ENCODE data around the gene SLC9C2.
"Not testable (repeated sequence)": the region's sequence is repeated elsewhere in the genome, so short reads cannot be mapped to it uniquely, and the experiment has no call there.

Gene SLC9C2, protein sequence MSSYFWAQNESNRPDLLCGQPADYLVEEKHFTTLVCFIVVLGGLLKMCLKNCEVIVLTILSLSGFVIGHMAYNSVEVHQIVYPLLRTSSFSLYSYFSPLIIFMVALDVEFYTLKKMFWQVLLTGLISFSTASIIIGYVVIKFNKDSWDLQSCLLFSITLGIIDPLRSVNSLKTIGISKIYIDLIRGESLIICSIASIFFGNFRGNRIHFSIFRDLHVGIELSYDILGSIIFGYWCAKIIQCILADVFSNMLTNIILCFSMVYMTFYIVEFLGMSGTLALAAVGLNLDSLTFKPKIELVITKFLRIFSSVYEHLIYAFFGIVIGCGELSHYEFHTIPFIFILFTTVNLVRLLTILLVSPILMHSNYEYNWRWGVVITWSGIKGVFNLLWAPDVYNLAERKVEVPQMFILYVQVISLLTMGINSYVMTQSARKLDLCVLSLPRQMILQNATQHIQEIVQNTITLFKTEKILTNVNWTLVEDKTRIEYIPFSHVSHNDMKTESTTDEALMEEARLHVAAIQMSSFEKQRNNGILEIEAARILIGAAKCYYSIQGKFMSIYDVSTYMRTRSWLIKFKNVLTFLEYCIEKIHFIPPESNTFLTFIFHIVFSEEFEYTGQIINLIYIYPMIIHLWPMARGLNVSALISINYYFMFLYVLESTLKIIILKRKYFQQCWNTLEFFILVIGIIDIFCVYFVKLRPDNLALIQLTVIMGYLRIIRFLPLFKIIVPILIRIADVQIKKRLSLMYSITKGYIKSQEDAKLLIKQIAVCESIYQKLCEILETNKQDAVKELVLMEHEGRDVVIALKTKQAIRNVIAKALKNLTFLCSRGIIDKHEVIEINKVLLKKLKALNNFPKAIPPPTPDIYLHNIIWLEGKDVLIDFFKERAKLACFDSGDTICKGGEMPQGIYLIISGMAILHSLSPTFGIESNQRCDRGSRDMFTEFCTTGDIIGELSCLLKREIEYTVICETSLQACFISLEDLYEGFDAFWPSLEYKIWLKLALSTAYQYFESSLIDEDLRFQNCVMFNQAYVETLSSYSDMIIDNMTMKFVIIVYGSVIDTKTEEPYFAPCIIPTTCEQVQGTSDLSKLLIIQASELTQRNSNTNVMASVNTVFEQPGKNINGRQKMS

GRCh38 chr1:173603056-173603591, at the start of gene SLC9C2:
Gene SLC9C2, minus strand, starts transcription at chr1:173603072. Its CDS starts 1,296 bp downstream, at chr1:173601776.
- DNase-seq (ENCODE audit: low read depth in 3 of 3) = no peak

GRCh38 chr1:173648880-173649605, 46.2 kb upstream of the SLC9C2 start:
- no peak for DNase-seq (ENCODE audit: low read depth in 3 of 3)

- DNase-seq (ENCODE audit: low read depth in 3 of 3) = no peak
These were observed 43.8 kb upstream of the SLC9C2 start for GRCh38 chr1:173646656-173647055.

DNA sequence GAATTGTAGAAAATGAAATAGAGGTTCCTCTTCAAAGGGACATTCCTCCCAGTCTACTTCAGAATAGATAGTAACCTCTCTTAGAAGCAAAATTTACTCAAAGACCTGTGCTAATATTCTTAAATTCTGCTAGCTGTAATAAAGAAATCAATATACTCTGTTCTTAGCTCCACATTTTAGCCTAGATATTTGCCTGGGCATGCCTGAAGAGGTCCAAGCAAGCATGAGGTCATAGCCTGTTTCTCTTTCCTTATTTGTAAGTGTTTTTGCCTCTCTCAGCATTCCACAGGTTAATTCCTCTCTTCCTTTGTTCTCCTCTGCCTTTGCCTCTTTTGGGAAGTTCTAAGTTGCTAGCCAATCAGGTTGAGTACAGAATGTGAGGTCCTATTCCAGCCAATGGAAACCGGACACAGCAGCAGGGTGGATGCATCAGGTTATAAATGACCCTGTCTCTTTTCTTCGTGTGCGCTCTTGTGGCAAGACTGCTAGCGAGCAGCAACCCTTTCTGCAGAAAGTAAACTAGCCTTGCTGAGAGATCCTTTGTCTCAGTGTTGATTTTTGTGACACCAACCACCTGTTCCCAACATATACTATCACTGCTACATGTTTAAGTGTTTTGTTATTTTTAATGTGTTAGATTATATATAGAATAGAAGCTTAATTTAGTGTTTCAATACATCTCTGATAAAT, 39.7 kb upstream of the SLC9C2 start:
- DNase-seq (ENCODE audit: low read depth in 3 of 3) = not testable (repeated sequence)

- no peak for DNase-seq (ENCODE audit: low read depth in 3 of 3)
These were observed 36.2 kb upstream of the SLC9C2 start for GRCh38 chr1:173639102-173639501.

GRCh38 chr1:173638043-173639021, 35.5 kb upstream of the SLC9C2 start:
- DNase-seq (ENCODE audit: low read depth in 3 of 3) = no peak

DNA sequence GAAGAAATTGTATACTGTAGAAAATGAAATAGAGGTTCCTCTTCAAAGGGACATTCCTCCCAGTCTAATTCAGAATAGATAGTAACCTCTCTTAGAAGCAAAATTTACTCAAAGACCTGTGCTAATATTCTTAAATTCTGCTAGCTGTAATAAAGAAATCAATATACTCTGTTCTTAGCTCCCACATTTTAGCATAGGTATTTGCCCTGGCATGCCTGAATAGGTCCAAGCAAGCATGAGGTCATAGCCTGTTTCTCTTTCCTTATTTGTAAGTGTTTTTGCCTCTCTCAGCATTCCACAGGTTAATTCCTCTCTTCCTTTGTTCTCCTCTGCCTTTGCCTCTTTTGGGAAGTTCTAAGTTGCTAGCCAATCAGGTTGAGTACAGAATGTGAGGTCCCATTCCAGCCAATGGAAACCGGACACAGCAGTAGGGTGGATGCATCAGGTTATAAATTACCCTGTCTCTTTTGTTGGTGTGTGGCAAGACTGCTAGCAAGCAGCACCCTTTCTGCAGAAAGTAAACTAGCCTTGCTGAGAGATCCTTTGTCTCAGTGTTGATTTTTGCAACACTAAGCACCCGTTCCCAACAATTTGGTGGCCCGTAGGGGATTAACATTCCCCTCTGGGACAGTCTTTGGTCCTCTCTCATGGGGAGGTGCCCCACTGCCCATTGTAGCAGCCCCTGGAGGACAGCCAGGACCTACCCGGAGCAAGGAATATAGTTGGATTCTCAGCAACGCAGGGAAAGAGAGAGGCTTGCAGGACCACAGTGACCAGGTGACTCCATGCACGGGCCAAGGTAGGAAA, 34.6 kb upstream of the SLC9C2 start:
- not testable (repeated sequence) for DNase-seq (ENCODE audit: low read depth in 3 of 3)

DNA sequence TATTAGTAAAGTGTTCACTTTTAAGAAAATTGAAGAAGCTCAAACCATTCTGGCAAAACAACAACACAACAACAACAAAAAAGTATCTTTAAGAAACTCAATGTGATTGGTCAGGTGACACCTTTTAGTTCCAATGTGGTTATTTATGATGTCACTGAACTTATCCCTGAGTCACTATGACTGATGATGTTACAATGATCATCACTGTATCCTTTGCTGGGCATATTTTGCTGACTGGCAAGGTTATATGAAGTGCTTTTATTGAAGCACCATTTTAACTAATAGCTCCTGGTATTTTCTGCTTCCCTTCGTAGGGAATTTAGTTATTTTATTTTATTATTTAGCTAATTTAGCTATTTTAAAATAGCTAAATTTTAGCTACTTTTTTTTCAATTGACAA, 32.2 kb upstream of the SLC9C2 start, which contains the start of gene TEX50:
Gene TEX50 (plus strand): TSS at position 223 of the 400 bp plus-strand sequence. CDS start 184 bp downstream, outside the sequence.
- DNase-seq (ENCODE audit: low read depth in 3 of 3) = no peak

DNA sequence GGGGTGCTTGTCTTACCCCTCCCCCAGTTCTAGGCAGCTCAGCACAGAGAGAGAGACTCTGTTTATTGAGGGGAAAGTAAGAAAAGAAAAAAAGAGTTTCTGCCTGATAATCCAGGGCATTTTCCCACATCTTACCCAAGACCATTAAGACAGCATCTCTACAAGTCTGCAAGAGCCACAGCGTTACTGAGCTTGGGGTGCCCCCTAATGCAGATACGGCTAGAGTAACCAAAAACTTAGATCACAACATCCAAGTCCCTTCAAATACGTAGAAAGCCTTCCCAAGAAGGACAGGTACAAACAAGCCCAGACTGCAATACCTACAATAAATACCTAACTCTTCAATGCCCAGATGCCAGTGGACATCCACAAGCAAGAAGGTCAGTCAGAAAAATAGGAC, 26.0 kb upstream of the SLC9C2 start:
- no peak for DNase-seq (ENCODE audit: low read depth in 3 of 3)

DNA sequence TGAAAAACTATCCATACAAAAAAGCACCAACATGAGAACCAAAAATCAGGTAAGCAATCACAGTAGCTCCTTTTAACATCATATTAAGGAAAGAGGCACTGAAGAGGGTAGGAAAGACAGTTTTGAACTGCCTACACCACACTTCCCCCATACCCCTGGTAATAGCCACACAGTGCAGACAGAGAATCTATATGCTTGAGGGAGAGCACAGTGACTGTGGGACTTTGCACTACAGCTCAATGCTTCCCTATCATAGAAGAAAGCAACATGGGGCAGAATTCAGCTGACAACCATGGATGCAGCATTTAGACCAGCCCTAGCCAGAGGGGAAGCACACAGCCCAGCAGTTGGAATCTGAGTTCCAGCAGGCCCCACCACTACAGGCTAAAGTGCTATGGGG, 24.4 kb upstream of the SLC9C2 start:
- DNase-seq (ENCODE audit: low read depth in 3 of 3) = no peak

- no peak for DNase-seq (ENCODE audit: low read depth in 3 of 3)
These were observed 14.0 kb upstream of the SLC9C2 start for GRCh38 chr1:173616859-173617258.

DNA sequence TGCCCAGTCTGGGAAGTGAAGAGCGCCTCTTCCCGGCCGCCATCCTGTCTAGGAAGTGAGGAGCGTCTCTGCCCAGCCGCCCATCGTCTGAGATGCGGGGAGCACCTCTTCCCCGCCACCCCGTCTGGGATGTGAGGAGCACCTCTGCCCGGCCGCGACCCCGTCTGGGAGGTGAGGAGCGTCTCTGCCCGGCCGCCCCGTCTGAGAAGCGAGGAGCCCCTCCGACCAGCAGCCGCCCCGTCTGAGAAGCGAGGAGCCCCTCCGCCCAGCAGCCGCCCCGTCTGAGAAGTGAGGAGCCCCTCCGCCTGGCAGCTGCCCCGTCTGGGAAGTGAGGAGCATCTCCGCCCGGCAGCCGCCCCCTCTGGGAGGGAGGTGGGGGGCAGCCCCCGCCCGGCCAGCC, 10.2 kb upstream of the SLC9C2 start:
- DNase-seq (ENCODE audit: low read depth in 3 of 3) = not testable (repeated sequence)

DNA sequence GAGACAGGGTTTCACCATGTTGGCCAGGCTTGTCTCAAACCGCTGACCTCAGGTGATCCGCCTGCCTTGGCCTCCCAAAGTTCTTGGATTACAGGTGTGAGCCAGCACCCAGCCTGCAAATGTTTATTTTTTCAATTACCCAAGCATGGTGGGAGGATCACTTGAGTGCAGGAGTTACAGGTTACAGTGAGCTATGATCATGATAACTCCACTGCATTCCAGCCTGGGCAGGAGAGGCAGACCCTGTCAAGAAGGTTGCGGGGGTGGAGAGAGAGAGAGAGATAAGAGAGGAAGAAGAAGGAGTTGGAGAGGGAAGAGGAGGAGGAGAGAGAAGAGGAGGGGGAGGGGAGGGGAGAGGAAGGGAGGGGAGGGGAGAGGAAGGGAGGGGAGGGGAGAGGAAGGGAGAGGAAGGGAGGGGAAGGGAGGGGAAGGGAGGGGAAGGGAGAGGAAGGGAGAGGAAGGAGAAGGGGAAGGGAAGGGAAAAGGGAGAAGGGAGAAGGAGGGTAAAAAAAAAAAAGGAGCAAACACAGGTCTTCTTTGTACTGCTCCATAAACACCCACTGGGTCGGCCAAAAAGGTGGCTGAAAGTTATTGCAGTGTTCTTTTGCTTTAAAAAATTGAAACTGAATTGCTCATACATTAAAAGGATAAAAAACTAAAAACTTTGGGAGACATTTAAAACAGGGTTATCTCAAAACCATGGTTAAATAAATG, 5.8 kb upstream of the SLC9C2 start:
- DNase-seq (ENCODE audit: low read depth in 3 of 3) = no peak

DNA sequence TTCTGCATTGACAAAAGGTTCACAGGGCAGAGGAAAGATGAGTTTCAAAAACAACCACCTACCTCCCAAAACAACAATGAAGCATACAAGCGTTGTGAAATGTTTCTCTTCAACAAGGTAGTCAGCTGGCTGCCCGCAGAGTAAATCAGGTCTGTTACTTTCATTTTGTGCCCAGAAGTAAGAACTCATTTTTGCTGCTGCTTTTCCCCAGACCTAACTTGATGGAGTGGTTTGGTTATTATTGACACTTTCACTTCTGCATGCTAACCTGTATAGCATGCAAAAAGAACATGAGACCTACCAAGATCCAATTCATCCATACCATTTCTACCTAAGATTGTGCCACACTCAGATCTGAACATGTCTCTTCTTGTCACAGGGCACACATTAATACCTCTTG, 1.3 kb downstream of the SLC9C2 start:
- DNase-seq (ENCODE audit: low read depth in 3 of 3) = no peak

DNA sequence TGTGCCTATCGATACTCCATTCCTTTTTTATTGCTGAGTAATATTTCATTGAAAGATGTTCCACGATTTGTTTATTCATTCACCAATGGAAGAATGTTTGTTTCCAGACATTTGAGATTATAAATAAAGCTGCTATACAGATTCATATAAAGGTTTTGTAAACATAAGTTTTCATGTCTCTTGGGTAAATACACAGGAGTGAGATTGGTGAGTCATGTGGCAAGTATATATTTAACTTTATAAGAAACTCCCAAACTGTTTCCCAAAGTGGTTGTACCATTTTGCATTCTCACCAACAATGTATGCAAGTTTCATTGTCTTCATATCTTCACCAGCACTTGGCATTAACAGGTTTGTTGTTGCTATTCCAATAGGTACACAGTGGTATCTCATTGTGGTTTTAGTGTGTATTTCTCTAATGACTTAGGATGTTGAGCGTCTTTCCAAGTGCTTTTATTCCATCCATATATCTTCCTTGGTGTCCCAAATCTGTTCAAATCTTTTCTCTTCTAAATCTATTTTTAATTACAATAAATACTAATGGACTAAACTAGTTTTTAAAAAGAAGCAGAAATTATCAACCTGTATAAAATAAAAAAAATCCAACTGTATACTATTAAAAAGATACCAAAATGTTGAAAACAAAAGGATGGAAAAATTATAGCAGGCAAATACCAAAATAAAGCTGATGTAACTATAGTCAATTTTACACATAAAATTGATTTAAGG, 6.6 kb downstream of the SLC9C2 start:
- DNase-seq (ENCODE audit: low read depth in 3 of 3) = no peak

DNA sequence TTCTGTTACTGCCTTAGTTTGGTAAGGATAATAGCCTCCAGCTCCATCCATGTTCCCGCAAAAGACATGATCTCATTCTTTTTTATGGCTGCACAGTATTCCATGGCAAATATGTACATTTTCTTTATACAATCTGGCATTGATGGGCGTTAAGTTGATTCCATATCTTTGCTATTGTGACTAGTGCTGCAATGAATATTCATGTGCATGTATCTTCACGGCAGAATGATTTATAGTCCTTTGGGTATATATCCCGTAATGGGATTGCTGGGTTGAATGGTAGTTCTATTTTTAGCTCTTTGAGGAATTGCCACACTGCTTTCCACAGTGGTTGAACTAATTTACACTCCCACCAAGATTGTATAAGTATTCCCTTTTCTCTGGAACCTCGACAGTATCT, 11.7 kb downstream of the SLC9C2 start:
- not testable (repeated sequence) for DNase-seq (ENCODE audit: low read depth in 3 of 3)

DNA sequence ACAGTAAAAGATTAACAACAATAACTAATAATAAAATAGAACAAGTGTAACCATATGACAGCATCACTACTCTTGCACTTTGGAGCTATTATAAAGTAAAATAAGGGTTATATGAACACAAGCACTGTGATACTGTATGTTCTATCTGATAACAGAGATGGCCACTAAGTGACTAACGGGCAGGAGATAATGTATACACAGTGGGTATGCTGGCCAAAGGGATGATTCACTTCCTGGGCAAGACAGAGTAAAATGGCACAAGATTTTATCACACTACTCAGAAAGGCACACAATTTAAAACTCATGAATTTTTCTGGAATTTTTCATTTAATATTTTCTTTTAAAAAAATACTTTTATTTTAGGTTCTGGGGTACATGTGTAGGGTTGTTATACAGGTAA, 12.3 kb downstream of the SLC9C2 start:
- no peak for DNase-seq (ENCODE audit: low read depth in 3 of 3)
